NCI-H510A treated with DMSO at 0.1 percent for 48 hours (cell line): ENCODE data around the gene PFN2.
"Not testable (repeated sequence)": the region's sequence is repeated elsewhere in the genome, so short reads cannot be mapped to it uniquely, and the experiment has no call there.

ENCODE experiments used
- DNase-seq: peaks from one replicate; lab custom pipeline; 2025; lab: John Stamatoyannopoulos, UW

PFN2 gene

DNA sequence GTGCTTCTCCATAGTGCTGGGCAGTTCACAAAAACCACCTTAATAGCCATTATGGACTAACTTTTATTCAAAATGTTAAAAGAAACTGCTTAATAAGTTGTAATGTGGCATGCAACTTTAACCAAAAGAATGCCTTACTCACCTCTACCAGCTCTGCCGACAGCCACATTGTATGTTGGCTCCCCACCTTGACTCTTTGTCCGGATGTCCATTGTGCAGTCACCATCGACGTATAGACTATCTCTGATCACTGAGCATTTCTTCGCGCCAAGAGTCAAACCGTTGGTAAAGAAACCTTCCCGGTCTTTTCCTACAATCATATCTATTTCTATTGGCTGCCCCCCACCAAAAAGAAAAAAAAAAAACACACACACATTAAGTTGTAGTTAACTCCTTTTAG is 2.5 kb downstream of the PFN2 start:
- DNase-seq: peak; percentile 68

DNA sequence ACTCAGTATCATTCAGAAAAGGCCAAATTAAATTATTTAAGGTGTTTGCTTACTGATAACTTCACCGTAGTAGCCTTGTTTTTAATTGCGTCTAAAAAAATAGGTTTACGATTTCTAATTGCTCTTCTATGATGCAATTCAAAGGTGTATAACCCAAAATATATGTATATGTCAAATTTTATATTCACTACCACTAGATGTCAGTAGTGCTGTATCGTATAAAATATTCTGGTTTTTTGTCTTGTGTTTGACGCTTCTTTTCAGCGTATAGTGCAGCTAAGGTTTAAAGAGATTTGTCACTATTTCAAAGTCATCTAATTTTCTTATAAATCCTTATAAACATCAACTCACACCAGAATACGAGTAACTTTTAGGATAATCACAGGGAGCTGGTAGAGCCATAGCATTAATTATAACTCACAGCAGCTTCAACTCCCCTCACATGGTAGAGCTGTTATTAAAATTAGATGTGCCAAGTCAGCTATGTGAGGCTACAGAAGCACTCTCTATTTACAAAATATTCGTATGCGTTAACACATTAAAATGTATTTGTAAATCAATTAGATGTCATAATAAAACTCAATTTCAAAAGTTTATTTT is 3.5 kb downstream of the PFN2 start:
- DNase-seq: peak; percentile 78

DNA sequence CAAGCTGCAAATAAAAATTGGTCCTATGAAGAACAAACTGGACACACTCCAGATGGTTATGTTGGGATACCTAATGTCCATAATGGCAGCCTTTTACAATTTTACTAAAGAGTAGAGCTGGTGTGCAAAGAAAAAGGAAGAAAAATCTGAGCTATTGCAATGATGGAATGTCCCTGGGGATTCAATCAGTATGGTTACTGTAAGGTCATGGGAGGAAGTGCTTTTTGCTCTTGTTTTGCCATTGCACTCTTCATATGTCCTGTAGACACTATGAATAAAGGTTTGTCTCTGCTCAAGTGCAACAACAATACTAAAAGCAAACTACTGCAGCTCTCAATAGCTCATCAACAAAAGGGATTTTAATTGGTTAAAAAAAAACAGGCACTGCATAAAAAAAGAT is 5.4 kb downstream of the PFN2 start:
- DNase-seq: no peak

DNA sequence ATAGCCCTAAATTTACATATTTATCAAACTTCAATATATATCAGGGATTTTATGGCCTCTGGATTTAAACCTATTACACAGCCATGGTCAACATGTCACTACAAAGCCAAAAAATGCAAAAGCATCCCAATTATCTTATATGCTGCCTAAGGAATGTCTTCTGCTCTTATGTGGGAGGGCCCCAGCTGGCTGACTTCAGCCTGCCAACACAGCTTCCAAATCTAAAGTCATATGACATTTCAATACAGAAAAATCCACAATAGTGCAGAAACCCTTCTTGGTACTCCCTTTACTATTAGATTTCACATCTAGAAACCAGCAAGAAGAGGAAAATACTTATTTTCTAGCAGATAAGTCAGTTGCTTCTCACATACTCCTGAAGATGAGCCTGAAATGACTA is 6.4 kb downstream of the PFN2 start:
- no peak for DNase-seq

DNA sequence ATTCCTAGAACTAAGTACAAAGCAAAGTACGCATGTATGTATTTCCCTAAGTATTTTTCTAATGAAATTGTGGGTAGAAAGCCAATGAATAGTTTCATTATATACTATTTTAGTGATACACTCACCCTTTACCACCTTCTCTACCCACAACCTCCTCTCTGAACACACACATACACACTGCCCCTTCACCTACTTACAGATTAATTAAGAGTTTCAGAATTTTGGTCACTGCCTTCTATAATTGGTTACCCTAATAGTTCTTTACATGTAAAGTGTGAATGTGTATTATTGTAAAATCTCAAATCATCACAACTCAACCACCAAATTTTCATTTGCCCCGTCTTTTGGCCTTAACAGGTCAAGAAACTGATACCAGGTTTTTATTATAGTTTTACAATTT is 7.2 kb downstream of the PFN2 start:
- no peak for DNase-seq

DNA sequence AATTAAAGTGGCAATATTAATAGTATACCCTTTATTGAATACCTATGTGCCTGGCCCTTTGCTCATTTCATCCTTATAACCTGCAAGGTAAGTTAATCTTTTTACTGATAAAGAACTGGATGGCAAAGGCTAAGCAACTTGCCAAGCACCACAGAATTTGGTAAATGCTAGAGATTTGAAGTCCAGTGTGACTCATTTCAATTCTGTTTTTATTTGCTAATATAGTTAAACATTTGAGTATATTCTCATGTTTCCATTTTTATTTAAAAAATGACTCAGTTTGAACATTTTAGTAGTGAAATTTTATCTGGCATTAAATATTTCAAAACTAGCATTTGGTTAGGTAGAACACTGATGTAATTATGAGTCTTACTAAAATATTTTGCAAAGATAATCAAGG is 11.3 kb downstream of the PFN2 start:
- no peak for DNase-seq

DNA sequence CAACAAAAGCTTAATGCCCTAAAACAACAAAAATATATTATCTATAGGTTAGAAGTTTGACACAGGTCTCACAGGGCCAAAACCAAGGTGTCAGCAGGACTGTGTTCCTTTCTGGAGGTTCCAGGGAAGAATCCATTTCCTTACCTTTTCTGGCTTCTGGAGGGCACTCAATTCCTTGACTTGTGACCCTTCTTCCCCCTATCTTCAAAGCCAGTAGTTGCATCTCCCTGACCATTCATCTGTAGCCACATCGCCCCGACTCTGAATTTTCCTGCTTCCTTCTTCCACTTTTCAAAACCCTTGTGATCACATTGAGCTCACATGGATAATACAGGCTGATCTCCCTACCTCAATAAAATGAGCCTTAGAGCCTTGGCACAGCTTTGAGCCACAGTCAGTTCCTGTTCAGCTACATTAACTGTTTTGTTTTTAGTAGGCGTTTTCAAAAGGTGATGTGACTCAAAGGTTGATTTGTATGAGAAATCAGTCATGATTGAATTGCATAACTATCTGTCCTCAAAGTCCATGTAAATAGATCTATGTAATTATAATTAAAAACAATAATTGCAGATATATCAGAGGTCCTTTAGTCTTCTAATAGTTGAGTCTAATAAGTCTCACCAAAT is 12.4 kb downstream of the PFN2 start:
- DNase-seq: no peak

DNA sequence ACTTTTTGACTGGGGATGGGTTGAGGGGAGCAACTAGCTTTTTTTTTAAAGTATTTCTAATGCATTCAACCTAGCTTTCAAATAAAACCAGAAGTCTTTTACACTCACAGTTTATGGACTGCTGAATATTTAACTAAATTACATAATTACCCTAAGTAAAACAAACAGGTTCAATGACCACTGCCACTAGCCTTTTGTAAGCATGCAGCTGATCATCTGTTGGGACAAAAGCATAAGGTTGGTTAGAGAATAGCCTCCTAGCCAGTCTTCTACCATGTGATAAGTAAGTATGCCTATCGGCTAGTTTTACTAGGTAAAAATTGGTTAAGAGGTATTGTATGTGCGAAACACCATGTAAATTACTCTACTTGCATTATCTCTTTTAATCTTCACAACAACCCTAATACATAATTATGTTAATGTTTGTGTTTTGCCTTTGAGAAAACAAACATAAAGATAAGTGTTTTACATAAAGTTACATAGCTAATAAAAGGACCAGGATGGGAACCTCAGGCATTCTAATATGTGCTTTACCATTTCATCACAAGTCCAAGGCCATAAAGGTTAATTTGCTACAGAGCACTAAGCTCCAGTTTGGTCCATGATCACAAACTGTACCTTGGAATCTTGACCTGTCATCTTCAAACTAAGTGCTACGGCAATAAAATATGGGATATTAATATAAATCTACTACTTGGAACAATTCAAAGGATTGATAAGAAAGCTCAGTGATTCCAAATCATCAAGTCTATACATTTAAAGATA is 13.2 kb downstream of the PFN2 start:
- no peak for DNase-seq

DNA sequence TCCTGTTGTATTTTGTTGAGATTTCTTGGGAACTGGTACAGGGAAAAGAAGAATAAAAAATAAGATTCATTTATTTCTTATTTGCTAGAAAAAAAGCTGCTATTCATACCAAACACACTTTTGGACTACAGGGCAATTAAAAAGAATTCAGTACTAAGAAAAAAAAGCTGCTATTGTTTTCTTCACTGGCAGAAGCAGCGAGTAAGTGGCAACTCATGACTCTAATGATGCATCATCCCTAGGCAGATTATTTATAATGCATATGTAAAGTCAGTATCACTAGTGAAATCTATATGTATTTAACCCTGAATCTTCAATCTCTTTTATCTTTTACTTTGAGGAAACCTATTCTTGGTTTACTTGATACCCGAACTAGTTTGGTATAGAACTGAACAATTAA is 15.2 kb downstream of the PFN2 start:
- no peak for DNase-seq

DNA sequence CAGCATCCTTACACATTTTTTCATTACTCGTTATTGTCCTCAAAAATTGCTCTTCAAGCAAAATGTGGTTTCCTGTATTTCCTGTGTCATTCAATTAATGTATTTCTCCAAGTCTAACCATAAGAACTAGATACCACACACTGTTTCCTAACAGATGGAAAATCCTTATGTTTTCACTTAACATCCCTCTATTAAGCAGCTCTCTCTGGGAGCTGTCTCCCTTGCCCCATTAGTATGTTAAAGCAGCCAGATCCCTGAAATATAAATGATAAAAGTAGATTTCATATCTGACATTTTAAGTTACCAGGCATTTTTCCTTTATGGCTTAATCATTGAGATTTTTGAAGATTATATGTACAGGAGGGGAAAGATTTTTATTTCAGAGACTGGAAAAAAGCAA is 15.9 kb downstream of the PFN2 start:
- DNase-seq: no peak

DNA sequence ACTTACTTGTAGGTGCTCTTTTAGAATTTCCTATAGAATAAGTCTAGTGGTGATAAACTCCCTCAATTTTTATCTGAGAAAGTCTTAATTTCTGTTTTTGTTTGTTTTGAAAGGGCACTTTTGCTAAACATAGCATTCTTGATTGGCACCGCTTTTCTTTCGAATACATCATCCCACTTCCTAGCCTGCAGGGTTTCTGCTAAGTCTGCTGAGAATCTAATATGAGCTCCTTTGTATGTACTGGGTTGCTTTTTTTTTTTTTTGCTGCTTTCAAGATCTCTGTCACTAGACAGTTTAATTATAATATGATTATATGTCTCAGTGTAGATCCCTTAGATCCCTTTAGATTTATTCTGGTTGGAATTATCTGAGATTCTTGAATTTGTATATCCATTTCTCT is 21.5 kb downstream of the PFN2 start:
- no peak for DNase-seq

DNA sequence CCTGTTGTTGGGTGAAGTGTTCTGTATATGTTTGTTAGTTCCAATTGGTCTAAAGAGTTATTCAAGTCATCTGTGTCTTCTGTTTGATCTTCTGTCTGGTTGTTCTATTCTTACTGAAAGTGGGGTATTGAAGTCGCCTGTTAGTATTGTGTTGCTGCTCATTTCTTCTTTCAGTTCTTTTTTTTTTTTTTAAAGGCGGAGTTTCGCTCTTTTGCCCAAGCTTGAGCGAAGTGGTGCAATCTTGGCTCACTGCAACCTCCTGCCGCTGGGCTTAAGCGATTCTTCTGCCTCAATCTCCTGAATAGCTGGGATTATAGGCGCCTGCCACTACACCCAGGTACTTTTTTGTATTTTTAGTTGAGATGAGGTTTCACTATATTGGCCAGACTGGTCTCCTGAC is 23.5 kb downstream of the PFN2 start:
- no peak for DNase-seq

DNA sequence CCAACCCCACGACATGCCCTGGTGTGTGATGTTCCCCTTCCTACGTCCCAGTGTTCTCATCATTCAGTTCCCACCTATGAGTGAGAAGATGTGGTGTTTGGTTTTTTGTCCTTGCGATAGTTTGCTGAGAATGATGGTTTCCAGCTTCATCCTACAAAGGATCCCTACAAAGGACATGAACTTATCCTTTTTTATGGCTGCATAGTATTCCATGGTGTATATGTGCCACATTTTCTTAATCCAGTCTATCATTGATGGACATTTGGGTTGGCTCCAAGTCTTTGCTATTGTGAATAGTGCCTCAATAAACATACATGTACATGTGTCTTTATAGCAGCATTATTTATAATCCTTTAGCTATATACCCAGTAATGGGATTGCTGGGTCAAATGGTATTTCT is 26.7 kb downstream of the PFN2 start:
- not testable (repeated sequence) for DNase-seq

DNA sequence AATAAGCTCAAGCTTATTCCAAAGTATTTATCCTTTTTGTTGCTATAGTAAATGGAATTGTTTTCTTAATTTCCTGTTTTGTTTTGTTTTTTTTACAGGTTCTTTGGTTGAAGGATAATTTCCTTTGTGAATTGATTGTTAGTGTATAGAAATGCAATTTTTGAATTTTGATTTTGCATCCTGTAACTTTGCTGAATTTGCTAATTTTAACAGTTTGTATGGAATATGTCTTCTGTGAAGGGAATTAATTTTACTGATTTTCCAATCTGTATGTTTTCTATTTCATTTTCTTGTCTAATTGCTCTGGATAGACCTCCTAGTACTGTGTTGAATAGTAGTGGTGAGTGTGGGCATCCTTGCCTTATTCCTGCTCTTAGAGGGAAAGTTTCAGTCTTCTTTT is 28.3 kb downstream of the PFN2 start:
- DNase-seq: no peak

DNA sequence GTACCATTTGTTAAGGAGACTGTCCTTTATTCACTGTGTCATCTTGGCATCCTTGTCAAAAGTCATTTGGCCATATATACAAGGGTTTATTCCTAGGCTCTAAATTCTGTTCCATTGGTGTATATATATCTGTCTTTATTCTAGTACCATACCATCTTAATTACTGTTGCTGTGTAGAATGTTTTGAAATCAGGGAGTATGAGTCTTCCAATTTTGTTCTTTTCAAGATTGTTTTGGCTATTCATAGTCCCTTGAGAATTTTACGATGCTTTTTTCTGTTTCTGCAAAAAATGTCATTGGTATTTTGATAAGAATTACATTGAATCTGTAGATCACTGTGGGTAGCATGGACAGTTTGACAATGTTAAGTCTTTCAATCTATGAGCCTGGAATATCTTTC is 28.7 kb downstream of the PFN2 start:
- no peak for DNase-seq

DNA sequence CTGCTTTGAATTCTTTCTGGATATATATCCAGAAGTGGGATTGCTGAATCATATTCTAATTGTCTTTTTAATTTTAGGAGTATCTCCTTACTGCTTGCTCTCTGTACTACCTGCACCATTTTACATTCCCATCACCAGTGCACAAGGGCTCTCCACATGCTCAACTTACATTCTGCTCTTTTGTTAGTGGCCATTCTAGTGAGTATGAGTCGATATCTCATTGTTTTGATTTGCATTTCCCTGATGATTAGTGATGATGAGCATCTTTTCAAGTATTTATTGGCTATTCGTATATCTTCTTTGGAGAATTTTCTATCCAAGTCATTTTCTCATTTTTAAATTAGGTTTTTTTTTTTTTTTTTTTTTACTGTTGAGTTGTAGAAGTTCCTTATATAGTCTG is 29.5 kb downstream of the PFN2 start:
- no peak for DNase-seq

DNA sequence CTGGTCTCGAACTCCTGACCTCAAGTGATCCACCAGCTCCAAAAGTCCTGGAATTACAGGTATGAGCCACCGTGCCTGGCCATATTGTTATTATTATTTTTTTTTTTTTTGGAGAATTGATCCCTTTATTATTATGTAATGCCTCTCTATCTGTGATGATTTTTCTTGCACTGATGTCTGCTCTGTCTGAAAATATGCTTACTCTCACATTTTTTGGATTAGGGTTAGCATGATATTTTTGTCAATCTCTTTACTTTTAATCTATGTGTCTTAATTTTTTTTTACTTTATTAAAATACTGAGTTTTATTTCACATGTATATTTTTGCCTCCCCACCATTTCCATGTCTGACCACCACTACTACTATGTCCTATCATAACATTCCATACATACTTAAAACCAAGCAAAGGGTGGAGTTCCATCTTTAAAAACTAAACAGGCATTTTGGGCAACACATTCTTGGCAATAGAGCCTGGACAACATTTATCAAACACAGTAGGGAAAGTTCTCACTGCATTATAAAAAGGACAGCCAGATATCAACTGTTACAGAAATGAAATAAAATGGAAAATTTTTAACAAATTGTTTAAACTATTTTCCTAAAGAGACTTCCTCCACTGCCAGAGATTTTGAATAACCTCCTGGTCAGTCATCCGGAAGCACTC is 32.2 kb downstream of the PFN2 start:
- DNase-seq: not testable (repeated sequence)

DNA sequence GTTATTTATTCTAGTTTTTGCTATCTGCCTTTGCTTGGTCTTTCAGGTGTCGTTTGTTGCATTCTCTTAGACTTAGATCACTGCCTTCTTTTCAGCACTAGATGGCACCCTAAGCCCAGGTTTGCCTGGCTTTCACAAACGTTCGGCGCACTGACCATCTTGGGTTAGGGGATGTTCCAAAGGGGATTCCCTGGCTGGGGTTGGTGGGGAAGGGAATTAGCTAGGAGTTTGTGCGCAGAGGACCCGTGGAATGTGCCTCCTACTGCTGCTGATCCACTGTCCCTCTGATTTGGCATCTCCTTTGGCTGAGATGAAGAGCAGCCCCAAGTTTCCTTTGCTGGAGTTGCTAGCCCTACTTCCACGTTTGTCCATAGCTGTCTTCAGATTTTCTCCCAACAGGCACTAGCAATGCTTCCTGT is 33.9 kb downstream of the PFN2 start:
- peak; percentile 67 for DNase-seq

DNA sequence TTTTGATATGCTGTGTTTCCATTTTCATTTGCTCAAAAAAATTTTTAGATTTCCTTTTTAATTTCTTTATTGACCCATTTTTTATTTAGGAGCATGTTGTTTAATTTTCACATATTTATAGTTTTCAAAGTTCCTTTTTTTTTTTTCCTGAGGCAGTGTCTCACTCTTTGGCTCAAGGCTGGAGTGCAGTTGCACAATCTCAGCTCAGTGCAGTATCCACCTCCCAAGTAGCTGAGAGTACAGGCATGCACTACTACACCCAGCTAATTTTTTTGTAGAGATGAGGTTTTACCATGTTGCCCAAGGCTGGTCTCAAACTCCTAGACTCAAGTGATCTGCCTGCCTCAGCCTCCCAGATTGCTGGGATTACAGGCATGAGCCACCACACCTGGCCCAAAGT is 36.2 kb downstream of the PFN2 start:
- no peak for DNase-seq

DNA sequence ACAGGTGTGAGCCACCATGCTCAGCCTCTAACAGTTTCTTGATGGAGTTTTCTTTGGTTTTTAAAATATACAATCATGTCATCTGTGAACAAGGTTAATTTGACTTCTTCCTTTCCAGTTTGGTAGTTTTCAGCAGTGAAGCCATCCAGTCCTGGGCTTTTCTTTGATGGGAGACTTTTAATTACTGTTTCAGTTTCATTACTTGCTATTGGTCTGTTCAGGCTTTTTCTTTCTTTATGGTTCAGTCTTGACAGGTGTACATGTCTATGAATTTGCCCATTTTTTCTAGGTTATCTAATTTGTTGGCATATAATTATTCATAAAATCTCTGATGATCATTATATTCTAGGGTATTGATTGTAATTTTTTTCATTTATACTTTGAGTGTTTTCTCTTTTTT is 36.8 kb downstream of the PFN2 start:
- DNase-seq: no peak

DNA sequence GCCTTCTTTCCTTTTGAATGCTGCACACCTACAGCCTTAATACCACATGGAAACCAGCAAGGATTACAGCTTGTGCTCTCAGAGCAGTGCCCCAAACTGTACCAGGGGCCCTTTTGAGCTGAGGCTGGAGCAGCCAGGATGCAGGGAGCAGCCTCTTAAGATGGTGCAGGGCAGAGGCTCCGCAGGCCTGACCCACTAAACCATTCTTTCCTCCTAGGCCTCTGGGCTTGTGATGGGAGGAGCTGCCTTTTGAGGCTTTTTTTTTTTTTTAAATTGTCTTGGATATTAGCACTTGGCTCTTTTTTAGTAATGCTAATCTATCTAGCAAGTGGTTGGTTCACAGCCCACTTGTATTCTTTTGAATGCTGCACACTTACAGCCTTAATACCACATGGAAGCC is 37.7 kb downstream of the PFN2 start:
- no peak for DNase-seq

DNA sequence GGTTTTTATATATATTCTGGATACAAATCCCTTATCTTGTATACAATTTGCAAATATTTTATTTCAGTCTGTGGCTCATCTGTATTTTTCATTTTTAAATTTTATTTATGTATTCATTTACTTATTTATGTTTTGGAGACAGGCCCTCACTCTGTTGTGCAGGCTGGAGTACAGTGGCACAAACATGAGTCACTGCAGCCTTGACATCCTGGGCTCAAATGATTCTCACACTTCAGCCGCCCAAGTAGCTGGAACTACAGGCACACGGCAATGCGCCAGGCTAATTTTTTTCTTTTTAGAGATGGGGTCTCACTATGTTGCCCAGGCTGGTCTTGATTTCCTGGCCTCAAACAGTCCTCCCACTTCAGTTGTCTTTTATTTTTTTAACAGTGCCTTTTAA is 50.6 kb downstream of the PFN2 start:
- DNase-seq: no peak

DNA sequence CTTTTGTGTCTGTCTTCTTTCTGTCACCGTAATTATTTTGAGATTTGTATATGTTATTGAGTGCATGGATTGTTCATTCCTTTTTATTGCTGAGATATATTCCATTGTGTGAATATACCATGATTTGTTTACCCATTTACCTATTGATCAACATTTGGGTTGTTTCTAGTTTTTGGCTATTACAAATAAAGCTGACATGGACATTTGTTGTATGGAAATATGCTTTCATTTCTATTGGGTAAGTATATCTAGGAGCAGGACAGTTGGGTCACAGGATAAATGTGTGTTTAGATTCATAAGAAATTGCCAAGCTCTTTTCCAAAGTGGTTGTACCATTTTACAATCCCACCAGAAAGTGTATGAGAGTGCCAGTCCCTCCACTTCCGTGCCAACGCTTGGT is 51.2 kb downstream of the PFN2 start:
- no peak for DNase-seq
